ENCODE measurements around the gene EDAR.

GRCh38 chr2:108941161-108941665 lies 47.8 kb downstream of the EDAR start:
- TF ChIP-seq JUND (IDR thresholded peaks at IDR 0.05) (no peak), YY1 (IDR thresholded peaks at IDR 0.05; ENCODE audit: low read depth) (no peak), TAF1 (IDR thresholded peaks at IDR 0.05; ENCODE audit: borderline replicate concordance, low read depth, low read length) (no peak), EP300 (IDR thresholded peaks at IDR 0.05; ENCODE audit: borderline replicate concordance in 1 of 2, low read depth in 1 of 2, low read length in 1 of 2) (no peak), RXRA (IDR thresholded peaks at IDR 0.05; ENCODE audit: borderline replicate concordance, low read depth) (no peak), POLR2AphosphoS5 (IDR thresholded peaks at IDR 0.05; ENCODE audit: low read depth, low read length) (no peak), TEAD4 (IDR thresholded peaks at IDR 0.05; ENCODE audit: borderline replicate concordance, insufficient read depth) (no peak), MXI1 (IDR thresholded peaks at IDR 0.05; ENCODE audit: low read depth, low read length) (no peak)
- TF ChIP-seq, protein P1, sequence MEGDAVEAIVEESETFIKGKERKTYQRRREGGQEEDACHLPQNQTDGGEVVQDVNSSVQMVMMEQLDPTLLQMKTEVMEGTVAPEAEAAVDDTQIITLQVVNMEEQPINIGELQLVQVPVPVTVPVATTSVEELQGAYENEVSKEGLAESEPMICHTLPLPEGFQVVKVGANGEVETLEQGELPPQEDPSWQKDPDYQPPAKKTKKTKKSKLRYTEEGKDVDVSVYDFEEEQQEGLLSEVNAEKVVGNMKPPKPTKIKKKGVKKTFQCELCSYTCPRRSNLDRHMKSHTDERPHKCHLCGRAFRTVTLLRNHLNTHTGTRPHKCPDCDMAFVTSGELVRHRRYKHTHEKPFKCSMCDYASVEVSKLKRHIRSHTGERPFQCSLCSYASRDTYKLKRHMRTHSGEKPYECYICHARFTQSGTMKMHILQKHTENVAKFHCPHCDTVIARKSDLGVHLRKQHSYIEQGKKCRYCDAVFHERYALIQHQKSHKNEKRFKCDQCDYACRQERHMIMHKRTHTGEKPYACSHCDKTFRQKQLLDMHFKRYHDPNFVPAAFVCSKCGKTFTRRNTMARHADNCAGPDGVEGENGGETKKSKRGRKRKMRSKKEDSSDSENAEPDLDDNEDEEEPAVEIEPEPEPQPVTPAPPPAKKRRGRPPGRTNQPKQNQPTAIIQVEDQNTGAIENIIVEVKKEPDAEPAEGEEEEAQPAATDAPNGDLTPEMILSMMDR (IDR thresholded peaks at IDR 0.05): no peak
